HCT116 (cell line): Measurements from ENCODE around the gene SAMD4A. TPM values are rescaled to one million over a fixed set of nuclear protein-coding genes. Genes with fewer than 3 reads are reported as not detected.

Experiments used
- ATAC-seq: fragments of 200-7000 bp; cut with Tn5 transposase; 2 replicates; pipeline ENCODE4 v1.9.1; 2020; ENCODE audit warnings: mild to moderate bottlenecking, moderate library complexity
- BruUV-seq: library from RNA; stranded (reverse); fragments of 400-500 nt; replicated peaks from 2 replicates; lab custom pipeline; 2021; lab: Mats Ljungman, UMichigan
- CTCF ChIA-PET: fragments of 300-600 bp; sonication (Branson Sonifier 250); formaldehyde crosslinking; loops from one replicate; lab custom pipeline; 2021; ENCODE audit warnings: antibody characterized with exemption; lab: Charles Lee
- POLR2A ChIA-PET: fragments of 300-600, 350-600 bp; sonication (Branson Sonifier 250); formaldehyde crosslinking; loops from one replicate; lab custom pipeline; 2021; ENCODE audit warnings: antibody characterized with exemption; lab: Charles Lee
- RAD21 ChIA-PET, 2 experiments: fragments of 300-600 bp; sonication (Branson Sonifier 250); formaldehyde crosslinking; loops; one replicate each; lab custom pipeline; 2023; ENCODE audit warnings: low total read pairs in 2 of 2; ENCODE audit not compliant: uncharacterized antibody in 2 of 2, unreplicated experiment in 2 of 2, low non-redundant PET in 1 of 2; lab: Charles Lee
- DNase-seq: peaks from one replicate; pipeline ENCODE4 v3.0.0-alpha.2; 2010; ENCODE audit warnings: low read depth, low spot score
- H2AFZ ChIP-seq: fragments of 200-600 bp; shearing (Covaris generic), sonication (generic); 2 replicates; pipeline ENCODE4 v1.6.1; 2017; ENCODE audit warnings: low read depth, mixed run types, mixed read lengths, antibody characterized with exemption, low read length; ENCODE audit not compliant: poor library complexity, severe bottlenecking
- H3K27ac ChIP-seq: 2 replicates; pipeline ENCODE4 v1.5.1; 2012; ENCODE audit warnings: low read depth, low read length
- H3K27me3 ChIP-seq: fragments of 200-600 bp; sonication (generic); 2 replicates; pipeline ENCODE4 v1.6.1; 2016; ENCODE audit warnings: mixed run types, low read length, mixed read lengths; ENCODE audit not compliant: insufficient read depth
- H3K36me3 ChIP-seq, 2 experiments: fragments of 200-500 bp in 1 of 2; fragments of 200-600 bp in 1 of 2; sonication (Bioruptor generic) in 1 of 2; sonication (generic) in 1 of 2; 2 replicates each; pipeline versions ENCODE4 v1.5.1 to v1.6.1; 2014 to 2016; ENCODE audit warnings: low read length in 2 of 2, inconsistent platforms in 1 of 2, mixed read lengths in 1 of 2, mixed run types in 1 of 2; ENCODE audit not compliant: insufficient read depth in 2 of 2, control insufficient read depth in 1 of 2
- H3K4me1 ChIP-seq, 2 experiments: fragments of 200-600 bp in 1 of 2; sonication (generic) in 1 of 2; 2 replicates each; pipeline versions ENCODE4 v1.5.1 to v1.6.1; 2012 to 2017; ENCODE audit warnings: low read length in 2 of 2, inconsistent platforms in 1 of 2, mild to moderate bottlenecking in 1 of 2, mixed read lengths in 1 of 2, mixed run types in 1 of 2, moderate library complexity in 1 of 2; ENCODE audit not compliant: insufficient read depth in 2 of 2, control insufficient read depth in 1 of 2
- H3K4me2 ChIP-seq: fragments of 200-600 bp; sonication (generic); 2 replicates; pipeline ENCODE4 v1.6.1; 2017; ENCODE audit warnings: mixed run types, low read length, mixed read lengths
- H3K4me3 ChIP-seq, 2 experiments: fragments of 200-600 bp in 1 of 2; sonication (generic) in 1 of 2; replicated peaks in 1 of 2; 2 replicates each; pipeline ENCODE4 v1.5.1; 2011 to 2016; ENCODE audit warnings: low read length in 2 of 2, control low read depth in 1 of 2, low read depth in 1 of 2, mild to moderate bottlenecking in 1 of 2, mixed read lengths in 1 of 2, mixed run types in 1 of 2
- H3K79me2 ChIP-seq: fragments of 200-600 bp; sonication (generic); 2 replicates; pipeline ENCODE4 v1.6.1; 2017; ENCODE audit warnings: mild to moderate bottlenecking, mixed run types, low read length, moderate library complexity, mixed read lengths; ENCODE audit not compliant: insufficient read depth
- H3K9ac ChIP-seq: fragments of 200-600 bp; sonication (generic); 2 replicates; pipeline ENCODE4 v1.6.1; 2016; ENCODE audit warnings: low read length, mixed read lengths
- H3K9me2 ChIP-seq: fragments of 200-600 bp; sonication (generic), shearing (Covaris generic); 2 replicates; pipeline ENCODE4 v1.6.1; 2017; ENCODE audit warnings: mixed run types, mild to moderate bottlenecking, moderate library complexity; ENCODE audit not compliant: insufficient read depth
- H3K9me3 ChIP-seq, 2 experiments: fragments of 200-500 bp in 1 of 2; fragments of 200-600 bp in 1 of 2; sonication (Bioruptor generic) in 1 of 2; sonication (generic) in 1 of 2; 2 replicates each; pipeline ENCODE4 v1.6.1; 2014 to 2017; ENCODE audit warnings: low read length in 2 of 2, mixed read lengths in 2 of 2, inconsistent platforms in 1 of 2, low read depth in 1 of 2, mild to moderate bottlenecking in 1 of 2, mixed run types in 1 of 2, moderate library complexity in 1 of 2; ENCODE audit not compliant: control insufficient read depth in 1 of 2, insufficient read depth in 1 of 2
- H4K20me1 ChIP-seq: fragments of 200-600 bp; sonication (generic), shearing (Covaris generic); 2 replicates; pipeline ENCODE4 v1.6.1; 2017; ENCODE audit warnings: mixed run types, mild to moderate bottlenecking, moderate library complexity; ENCODE audit not compliant: insufficient read depth
- CEBPB ChIP-seq: IDR thresholded peaks from 2 replicates; pipeline ENCODE4 v1.6.1; 2012; ENCODE audit warnings: low read depth
- ELF1 ChIP-seq: IDR thresholded peaks from 2 replicates; pipeline ENCODE4 v1.6.1; 2012; ENCODE audit warnings: low read depth, borderline replicate concordance
- FOSL1 ChIP-seq: IDR thresholded peaks from 2 replicates; pipeline ENCODE4 v1.6.1; 2012; ENCODE audit warnings: low read depth
- JUND ChIP-seq: IDR thresholded peaks from 2 replicates; pipeline ENCODE4 v1.6.1; 2012
- REST ChIP-seq: IDR thresholded peaks from 2 replicates; pipeline ENCODE4 v1.6.1; 2012; ENCODE audit warnings: low read depth
- SRF ChIP-seq: IDR thresholded peaks from 2 replicates; pipeline ENCODE4 v1.6.1; 2012; ENCODE audit warnings: low read depth
- YY1 ChIP-seq: IDR thresholded peaks from 2 replicates; pipeline ENCODE4 v1.6.1; 2011; ENCODE audit warnings: low read length, low read depth, moderate library complexity, mild to moderate bottlenecking; ENCODE audit not compliant: insufficient replicate concordance; ENCODE audit errors: extremely low read depth
- ZBTB33 ChIP-seq: IDR thresholded peaks from 2 replicates; pipeline ENCODE4 v1.6.1; 2011; ENCODE audit warnings: mild to moderate bottlenecking, low read length, moderate library complexity; ENCODE audit not compliant: insufficient replicate concordance; ENCODE audit errors: extremely low read depth
- intact Hi-C: fragments of 100-400 bp; cut with micrococcal nuclease; formaldehyde crosslinking; loops from 2 replicates; pipeline ENCODE4 v1.10.0; 2022
- total RNA-seq: library from RNA; stranded (reverse); gene quantifications from one replicate; pipeline ENCODE4 v1.2.1, GENCODE V29; 2021; ENCODE audit not compliant: unreplicated experiment
- TF ChIP-seq, protein P1 (sequence below): IDR thresholded peaks from 2 replicates; pipeline ENCODE4 v1.6.1; 2012

Gene SAMD4A
- total RNA-seq, 1 experiment from 2014 or later, result 9.0 TPM

GRCh38 chr14:54766276-54767138, 199.6 kb downstream of the SAMD4A start:
- Histone ChIP-seq H3K4me3 (no peak overlapping the region), H3K27ac (no peak overlapping the region), H4K20me1 (no peaks in the 10 kb centered on the region), H3K9me3 (no peaks in the 10 kb centered on the region), H3K4me1 (peaks cover 0 to 1% of the 10 kb centered on the region in 2 experiments; a peak in 1 of 4 replicates), H3K36me3 (0 out of 4 replicates have a peak, but pooled peaks cover 0 to 2% of the 10 kb centered on the region in 2 experiments), H2AFZ (no peak overlapping the region), H3K27me3 (no peaks in the 10 kb centered on the region), H3K9me2 (no peaks in the 10 kb centered on the region), H3K9ac (no peak overlapping the region), H3K4me2 (no peak overlapping the region), H3K79me2 (no peaks in the 10 kb centered on the region)
- ChIA-PET POLR2A (no interaction called here), RAD21 (no interaction called here), CTCF (no interaction called here)
- DNase-seq, result no peak
- intact Hi-C loops, result no loop called here
- BruUV-seq, result no TSS peak
- TF ChIP-seq, protein P1, sequence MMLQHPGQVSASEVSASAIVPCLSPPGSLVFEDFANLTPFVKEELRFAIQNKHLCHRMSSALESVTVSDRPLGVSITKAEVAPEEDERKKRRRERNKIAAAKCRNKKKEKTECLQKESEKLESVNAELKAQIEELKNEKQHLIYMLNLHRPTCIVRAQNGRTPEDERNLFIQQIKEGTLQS, result no peak
- TF ChIP-seq ELF1 (no peak), ZBTB33 (no peak), REST (no peak), JUND (no peak), YY1 (no peak), SRF (no peak), CEBPB (no peak), FOSL1 (no peak)
- no peak for ATAC-seq
